Measurements from ENCODE around the gene CGN. TPM values are rescaled to one million over a fixed set of nuclear protein-coding genes. Genes with fewer than 3 reads are reported as not detected.

Gene CGN
- total RNA-seq, 1 experiment from 2014 or later, result 30.9 TPM

GRCh38 chr1:151475175-151475574, 36.0 kb upstream of the CGN start:
- Histone ChIP-seq H4K20me1 (ENCODE audit: control insufficient read depth, insufficient read depth, insufficient read length) (no peaks in the 10 kb centered on the region), H2AK5ac (ENCODE audit: insufficient read length, low read length) (no peak overlapping the region), H2BK120ac (ENCODE audit: low read depth, low read length, poor library complexity, severe bottlenecking) (no peak overlapping the region), H3K79me2 (ENCODE audit: insufficient read depth, low read length) (no peaks in the 10 kb centered on the region), H3K14ac (ENCODE audit: insufficient read depth, low read length) (no peak overlapping the region), H3K4me1 (ENCODE audit: insufficient read depth, low read length) (no peaks in the 10 kb centered on the region), H3K27me3 (ENCODE audit: insufficient read depth, low read length) (no peaks in the 10 kb centered on the region), H2BK5ac (ENCODE audit: insufficient read length, low read length) (no peak overlapping the region), H3K79me1 (ENCODE audit: insufficient read depth, low read depth, low read length, poor library complexity, severe bottlenecking) (no peaks in the 10 kb centered on the region), H2BK12ac (ENCODE audit: insufficient read length, low read depth, low read length) (no peak overlapping the region), H3K4me2 (ENCODE audit: insufficient read depth, insufficient read length, low read length) (no peak overlapping the region), H3K23ac (ENCODE audit: insufficient read length, low read depth, low read length) (no peak overlapping the region), H2AFZ (ENCODE audit: low read length) (no peak overlapping the region), H4K5ac (ENCODE audit: insufficient read length, low read depth, low read length) (no peak overlapping the region), H3K18ac (ENCODE audit: insufficient read length, low read depth, low read length) (no peak overlapping the region), H3K9ac (ENCODE audit: extremely low read depth, insufficient read length, low read length) (no peak overlapping the region), H4K8ac (replicated peaks; ENCODE audit: insufficient read length, low read depth, low read length) (no peak overlapping the region), H3K9me3 (ENCODE audit: control insufficient read depth, low read depth, low read length) (no peaks in the 10 kb centered on the region), H3T11ph (ENCODE audit: low read length) (no peak overlapping the region), H3K56ac (ENCODE audit: insufficient read length, low read depth, low read length) (no peak overlapping the region), H3K27ac (ENCODE audit: insufficient read length, low read depth, low read length) (no peak overlapping the region), H2BK20ac (ENCODE audit: low read depth, low read length, poor library complexity, severe bottlenecking) (no peak overlapping the region), H4K91ac (ENCODE audit: insufficient read length, low read depth, low read length) (no peak overlapping the region), H3K23me2 (ENCODE audit: insufficient read length, low read depth, low read length, poor library complexity, severe bottlenecking) (peaks cover 3% of the 10 kb centered on the region), H3K4ac (ENCODE audit: low read depth, low read length) (no peak overlapping the region), H2BK15ac (ENCODE audit: low read depth, low read length) (no peak overlapping the region)
- no peaks in the 10 kb centered on the region for H3K9me3 Mint-ChIP-seq
- no peak overlapping the region for H3K27ac Mint-ChIP-seq
- no peaks in the 10 kb centered on the region for H3K36me3 Mint-ChIP-seq (ENCODE audit: insufficient read depth in 1 of 3, low read depth in 3 of 3)
- H3K4me3 Mint-ChIP-seq, result no peak overlapping the region
- peaks cover 0 to 11% of the 10 kb centered on the region in 2 experiments; a peak in 3 of 4 replicates for H3K4me1 Mint-ChIP-seq
- TF ChIP-seq, protein P1, sequence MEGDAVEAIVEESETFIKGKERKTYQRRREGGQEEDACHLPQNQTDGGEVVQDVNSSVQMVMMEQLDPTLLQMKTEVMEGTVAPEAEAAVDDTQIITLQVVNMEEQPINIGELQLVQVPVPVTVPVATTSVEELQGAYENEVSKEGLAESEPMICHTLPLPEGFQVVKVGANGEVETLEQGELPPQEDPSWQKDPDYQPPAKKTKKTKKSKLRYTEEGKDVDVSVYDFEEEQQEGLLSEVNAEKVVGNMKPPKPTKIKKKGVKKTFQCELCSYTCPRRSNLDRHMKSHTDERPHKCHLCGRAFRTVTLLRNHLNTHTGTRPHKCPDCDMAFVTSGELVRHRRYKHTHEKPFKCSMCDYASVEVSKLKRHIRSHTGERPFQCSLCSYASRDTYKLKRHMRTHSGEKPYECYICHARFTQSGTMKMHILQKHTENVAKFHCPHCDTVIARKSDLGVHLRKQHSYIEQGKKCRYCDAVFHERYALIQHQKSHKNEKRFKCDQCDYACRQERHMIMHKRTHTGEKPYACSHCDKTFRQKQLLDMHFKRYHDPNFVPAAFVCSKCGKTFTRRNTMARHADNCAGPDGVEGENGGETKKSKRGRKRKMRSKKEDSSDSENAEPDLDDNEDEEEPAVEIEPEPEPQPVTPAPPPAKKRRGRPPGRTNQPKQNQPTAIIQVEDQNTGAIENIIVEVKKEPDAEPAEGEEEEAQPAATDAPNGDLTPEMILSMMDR (conservative IDR thresholded peaks at IDR 0.05), result no peak
- no peak for DNase-seq
- WGBS (ENCODE audit: extremely low coverage, insufficient read length, low lambda C conversion rate), result no CpG with 5 or more reads among the region's 1 CpG
- peaks cover 8% of the 10 kb centered on the region for H3K27me3 Mint-ChIP-seq (ENCODE audit: low read depth)
